ENCODE data around the gene NFATC3. TPM values are rescaled to one million over a fixed set of nuclear protein-coding genes. Genes with fewer than 3 reads are reported as not detected.

Gene NFATC3
- total RNA-seq, 1 donor from 2014 or later, result 24.7 TPM

DNA sequence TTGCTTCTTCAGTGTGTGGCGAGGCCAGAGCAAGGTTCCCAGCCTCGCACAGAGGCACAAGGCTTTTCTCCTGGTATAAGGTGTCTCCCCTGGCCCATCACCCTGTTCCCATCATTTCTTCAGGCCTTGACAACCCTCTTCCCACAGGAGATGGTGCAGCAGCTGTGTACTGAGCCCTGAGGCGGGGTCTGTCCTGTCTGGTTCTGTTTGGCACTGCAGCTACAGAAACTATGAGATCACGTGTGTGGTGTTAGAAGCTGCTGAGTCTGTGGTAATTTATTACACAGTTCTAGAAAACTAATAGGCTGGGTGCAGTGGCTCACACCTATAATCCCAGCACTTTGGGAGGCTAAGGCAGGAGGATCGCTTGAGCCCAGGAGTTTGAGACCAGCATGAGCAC is 167.2 kb downstream of the NFATC3 start:
- DNase-seq (no peak), ATAC-seq (peak; percentile 44)
- intact Hi-C loops (cut with micrococcal nuclease), result no loop called here

DNA sequence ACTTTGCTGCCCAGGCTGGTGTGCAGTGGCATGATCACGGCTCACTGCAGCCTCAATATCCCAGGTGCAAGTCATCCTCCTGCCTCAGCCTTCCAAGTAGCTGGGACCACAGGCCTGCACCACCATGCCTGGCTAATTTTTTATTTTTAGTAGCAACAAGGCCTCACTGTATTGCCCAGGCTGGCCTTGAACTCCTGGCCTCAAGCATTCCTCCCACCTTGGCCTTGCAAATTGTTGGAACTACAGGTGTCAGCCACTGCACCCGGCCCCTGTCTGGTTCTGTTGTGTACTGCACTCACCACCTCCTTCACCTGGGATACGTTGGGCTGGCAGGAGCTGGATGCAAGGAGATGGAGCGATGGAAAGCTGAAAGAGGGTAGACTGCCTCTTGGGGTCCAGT is 168.6 kb downstream of the NFATC3 start:
- ATAC-seq, result no peak
- intact Hi-C loops (cut with micrococcal nuclease), result no loop called here
- DNase-seq, result no peak

DNA sequence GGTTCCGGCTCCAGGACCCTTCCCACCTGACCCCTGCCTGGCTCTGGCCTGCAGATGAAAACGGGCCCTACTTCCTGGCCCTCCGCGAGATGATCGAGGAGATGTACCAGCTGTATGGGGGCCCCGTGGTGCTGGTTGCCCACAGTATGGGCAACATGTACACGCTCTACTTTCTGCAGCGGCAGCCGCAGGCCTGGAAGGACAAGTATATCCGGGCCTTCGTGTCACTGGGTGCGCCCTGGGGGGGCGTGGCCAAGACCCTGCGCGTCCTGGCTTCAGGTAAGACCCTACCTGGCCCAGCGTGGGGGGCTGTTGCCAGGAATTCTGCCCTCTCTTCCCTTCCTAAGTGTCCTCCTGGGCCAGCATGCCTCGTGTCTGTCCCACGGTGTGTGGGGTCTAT is 170.5 kb downstream of the NFATC3 start:
- intact Hi-C loops (cut with micrococcal nuclease), result no loop called here
- DNase-seq (no peak), ATAC-seq (no peak)

DNA sequence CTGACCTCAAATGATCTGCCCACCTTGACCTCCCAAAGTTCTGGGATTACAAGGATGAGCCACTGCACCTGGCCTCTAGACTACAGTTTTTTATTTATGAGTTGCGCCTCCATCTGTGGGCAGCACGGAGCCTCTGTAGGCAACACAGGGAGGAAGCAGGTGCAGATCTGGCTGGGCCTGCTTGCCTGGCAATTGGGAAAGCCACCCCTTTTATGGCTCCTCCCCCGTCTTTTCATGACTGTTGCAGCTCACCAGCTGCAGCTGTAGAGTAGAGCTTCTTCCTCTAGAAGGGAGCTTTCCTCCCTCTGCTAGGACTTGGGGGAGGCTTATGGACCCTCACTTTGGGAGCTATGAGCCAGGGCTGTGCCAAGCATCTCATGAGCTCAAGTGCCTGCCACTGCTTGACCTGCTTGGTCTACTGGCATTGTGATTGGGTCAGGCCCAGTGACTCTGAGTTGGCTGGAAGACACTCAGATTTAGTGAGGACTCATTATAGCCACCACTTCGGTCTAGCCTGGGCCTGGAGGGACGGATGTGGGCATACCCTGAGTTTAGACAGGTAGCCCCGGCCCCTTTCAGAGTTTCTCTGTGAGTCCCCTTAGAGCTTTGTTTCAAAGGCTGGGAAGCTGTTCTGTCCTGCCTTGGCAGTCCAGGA is 172.2 kb downstream of the NFATC3 start:
- no peak for ATAC-seq

DNA sequence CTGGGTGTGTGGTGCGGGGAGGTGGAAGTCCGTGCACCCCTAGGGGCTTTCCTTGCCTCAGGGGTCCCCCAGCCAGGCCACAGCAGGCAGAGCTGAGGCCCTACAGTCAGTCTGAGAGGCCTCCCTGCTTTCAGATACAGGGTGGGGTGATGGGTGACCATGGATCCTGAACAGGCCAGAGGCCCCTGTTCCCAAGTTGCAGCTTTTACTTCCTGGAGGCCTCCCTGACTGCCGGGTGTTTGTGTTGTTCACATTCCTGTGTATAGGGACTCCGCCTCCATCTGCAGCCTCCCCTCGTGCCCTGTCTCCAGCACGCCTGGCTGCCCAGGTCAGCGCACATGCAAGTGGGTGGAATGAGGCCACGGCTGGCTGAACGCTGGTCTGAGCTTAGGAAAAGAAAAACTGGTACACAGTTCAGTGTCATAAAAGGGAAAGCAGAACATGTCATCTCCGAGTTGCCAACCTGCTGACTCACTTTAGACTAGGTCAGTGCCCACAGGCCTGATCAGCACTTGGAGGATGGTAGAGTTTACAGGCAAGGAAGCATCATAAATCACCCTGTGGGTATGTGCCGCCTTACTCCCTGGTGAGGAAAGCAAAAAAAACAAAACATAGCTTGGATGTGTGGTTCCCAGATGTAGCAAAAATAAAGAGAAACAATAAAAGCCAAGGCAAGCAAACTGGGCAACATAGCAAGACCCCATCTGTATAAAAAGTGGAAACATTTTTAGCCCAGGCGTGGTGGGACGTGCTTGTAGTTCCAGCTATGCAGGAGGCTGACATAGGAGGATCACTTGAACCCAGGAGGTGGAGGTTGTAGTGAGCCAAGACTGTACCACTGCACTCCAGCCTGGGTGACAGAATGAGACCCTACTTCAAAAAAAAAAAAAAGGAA is 173.0 kb downstream of the NFATC3 start:
- intact Hi-C loops (cut with micrococcal nuclease), result no loop called here
- ATAC-seq, result peak; percentile 50
- DNase-seq, result peak; percentile 59

More for the DNA sequence above, 172.2 kb downstream of the NFATC3 start:
- intact Hi-C loops (cut with micrococcal nuclease), result no loop called here
- no peak for DNase-seq

DNA sequence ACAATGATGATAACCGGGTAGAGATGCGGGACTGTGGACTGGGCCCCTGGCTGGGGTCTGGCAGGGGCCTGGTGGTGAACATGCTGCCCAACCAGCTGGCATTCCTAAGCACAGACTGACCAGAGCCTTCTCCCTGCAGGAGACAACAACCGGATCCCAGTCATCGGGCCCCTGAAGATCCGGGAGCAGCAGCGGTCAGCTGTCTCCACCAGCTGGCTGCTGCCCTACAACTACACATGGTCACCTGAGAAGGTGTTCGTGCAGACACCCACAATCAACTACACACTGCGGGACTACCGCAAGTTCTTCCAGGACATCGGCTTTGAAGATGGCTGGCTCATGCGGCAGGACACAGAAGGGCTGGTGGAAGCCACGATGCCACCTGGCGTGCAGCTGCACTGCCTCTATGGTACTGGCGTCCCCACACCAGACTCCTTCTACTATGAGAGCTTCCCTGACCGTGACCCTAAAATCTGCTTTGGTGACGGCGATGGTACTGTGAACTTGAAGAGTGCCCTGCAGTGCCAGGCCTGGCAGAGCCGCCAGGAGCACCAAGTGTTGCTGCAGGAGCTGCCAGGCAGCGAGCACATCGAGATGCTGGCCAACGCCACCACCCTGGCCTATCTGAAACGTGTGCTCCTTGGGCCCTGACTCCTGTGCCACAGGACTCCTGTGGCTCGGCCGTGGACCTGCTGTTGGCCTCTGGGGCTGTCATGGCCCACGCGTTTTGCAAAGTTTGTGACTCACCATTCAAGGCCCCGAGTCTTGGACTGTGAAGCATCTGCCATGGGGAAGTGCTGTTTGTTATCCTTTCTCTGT is 174.0 kb downstream of the NFATC3 start:
- intact Hi-C loops (cut with micrococcal nuclease), result no loop called here
- DNase-seq (peak; percentile 71), ATAC-seq (peak; percentile 30)

DNA sequence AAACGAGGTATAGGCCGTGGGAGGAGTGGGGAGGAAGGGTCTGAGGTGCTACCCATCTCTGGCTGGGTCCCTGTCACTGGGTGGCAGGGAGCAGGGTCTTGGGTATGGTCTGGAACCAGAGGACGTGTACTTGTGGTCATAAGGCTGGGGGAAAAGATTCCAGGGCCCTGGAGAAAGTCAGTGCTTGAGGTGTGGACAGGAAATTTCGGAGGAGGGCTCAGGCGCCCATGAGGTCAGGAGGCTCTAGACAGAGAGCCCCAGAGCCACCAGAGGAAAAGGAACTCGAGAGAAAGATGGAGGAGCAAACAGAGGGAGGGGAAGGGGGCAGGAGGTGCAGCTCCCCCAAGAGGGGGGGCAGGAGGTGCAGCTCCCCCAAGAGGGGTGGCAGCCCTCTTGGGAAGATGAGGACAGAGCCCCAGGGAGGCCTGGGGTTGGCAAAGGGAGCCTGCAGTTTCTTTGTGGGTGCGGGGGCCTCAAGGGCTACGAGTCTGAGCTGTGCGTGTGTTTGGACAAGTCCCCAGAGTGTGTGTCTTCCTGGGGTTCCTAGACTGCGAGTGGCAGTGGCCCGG is 178.5 kb downstream of the NFATC3 start:
- ATAC-seq, result no peak
- DNase-seq, result no peak
- intact Hi-C loops (cut with micrococcal nuclease), result no loop called here

DNA sequence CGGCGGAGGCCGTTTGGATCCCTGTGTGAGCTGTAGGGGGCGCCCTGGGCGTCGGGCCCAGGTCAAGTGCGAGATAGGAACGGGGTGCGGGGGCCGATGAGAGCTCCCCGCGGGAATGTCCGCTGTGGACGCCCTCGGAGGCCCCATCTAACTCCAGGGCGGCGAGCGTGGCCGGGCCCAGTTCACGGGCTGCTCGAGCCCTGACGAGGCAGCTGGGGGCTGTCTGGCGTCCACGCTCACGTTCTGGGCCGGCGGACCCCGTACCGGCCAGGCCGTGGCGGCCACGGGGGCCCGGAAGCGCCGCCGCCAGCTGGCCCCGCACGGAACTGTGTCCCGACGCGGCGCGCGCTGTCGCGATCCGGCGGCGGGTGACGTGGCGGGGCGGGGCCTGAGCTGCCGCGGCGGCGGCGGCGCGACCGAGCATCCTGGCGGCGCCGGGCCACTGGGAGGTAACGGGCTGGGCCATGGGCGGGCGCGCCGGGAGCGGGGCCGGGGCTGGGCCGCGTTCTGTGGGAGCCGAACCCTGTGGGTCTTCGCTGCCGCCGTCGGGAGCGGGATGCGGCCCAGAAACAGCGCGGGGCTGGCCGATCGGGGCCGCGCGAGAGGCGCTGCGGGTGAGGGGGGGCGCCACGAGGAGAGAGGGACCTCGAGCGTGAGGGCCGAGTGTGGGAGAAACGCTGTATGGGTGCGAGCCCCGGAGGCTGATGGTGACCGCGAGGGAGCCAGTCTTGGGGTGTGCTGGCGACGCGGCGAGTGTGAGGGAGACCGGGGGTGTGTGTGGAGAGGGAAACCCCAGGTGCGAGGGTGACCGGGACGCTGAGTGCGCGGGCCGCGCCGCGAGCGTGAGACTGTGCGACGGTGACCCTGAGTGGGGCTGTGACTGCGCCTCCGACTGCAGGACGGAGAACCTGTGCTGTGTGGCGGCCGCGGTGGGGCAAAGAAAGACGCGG is 179.2 kb downstream of the NFATC3 start, which contains the start of gene SLC7A6:
SLC7A6 (plus strand) TSS at position 399 of the 950 bp plus-strand sequence. CDS start 10,201 bp downstream, outside the sequence.
- DNase-seq (peak; percentile 89), ATAC-seq (peak; percentile 79)
- intact Hi-C loops (cut with micrococcal nuclease), result loop anchor here (5.0 kb wide), 1 partner anchor 48 kb away; the partner anchor contains the start of genes PRMT7 and SLC7A6OS

DNA sequence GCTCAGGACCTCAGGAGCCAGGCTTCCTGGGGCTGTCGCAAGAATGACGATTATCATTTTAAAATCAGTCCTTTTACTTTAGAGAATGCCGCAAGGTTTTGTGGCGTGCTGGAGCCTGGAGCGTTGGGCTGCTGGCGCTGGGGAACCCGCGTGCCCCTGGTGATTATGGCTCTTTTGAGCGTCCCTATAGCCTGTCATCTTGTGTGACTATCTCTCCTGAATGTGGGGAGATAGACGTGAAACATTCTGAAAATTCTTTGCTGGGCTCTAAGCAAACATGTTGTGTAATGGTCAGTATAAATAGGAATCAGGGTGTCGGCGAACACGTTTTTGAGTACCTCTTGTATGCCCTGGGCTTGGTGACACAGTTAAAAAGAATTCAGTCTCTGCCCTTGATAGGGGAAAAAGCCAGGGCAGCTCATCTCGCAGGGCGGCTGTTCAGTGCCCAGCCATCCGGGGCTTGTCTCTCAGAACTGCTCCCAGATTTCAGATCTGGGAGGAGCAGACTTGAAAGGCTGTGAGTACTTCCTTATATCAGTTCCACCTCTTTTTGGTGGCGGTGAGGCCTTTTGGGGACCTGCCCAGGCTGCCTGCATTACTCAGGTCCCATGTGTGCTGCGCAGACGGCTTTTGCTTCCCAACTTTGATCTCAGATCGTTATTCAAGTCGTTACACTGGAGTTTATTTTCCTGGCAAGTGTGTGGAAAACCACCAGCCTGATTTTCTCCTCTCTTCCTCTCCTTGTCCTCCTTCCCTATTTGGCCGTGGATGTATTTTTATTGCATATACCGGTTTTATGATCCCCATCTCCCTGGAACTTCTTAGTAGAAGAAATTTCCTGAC is 180.1 kb downstream of the NFATC3 start:
- intact Hi-C loops (cut with micrococcal nuclease), result loop anchor here (5.0 kb wide), 1 partner anchor 47 kb away; the partner anchor contains the start of genes PRMT7 and SLC7A6OS
- peak; percentile 71 for DNase-seq
- ATAC-seq, result peak; percentile 66

DNA sequence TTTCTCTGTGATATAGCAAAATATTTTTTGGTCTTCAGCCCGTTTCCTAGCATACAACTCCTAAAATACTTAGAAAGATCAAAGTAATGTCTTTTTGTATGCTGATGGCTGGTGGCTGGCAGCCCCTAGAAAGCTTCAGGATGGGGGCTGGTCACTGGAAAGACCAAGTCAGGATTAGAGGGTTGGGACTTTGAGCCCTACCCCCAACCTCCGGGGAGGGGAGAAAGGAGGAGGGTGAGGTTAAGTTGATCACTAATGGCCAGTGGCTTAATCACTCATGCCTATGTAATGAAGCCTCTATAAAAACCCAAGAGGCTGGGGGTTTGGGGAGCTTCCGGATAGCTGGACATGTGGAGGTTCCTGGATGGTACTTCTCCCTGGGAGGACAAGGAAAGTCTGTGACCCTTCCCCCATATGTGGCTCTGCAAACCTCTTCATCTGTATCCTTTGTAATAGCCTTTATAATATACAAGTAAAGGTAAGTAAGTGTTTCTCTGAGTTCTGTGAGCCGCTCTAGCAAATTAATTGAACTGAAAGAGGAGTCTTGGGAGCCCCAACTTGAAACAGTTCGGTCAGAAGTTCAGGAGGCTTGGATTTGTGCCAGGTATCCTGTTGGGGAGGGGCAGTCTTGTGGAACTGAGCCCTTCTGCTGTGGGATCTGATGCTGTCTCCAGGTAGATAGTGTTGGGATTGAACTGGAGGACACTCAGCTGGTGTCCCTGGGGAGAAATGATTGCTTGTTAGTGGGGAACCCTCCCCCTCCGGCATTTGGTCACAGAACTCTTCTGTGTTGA is 182.6 kb downstream of the NFATC3 start:
- ATAC-seq (no peak), DNase-seq (no peak)
- intact Hi-C loops (cut with micrococcal nuclease), result loop anchor here (5.0 kb wide), 1 partner anchor 44 kb away; the partner anchor contains the start of genes PRMT7 and SLC7A6OS

DNA sequence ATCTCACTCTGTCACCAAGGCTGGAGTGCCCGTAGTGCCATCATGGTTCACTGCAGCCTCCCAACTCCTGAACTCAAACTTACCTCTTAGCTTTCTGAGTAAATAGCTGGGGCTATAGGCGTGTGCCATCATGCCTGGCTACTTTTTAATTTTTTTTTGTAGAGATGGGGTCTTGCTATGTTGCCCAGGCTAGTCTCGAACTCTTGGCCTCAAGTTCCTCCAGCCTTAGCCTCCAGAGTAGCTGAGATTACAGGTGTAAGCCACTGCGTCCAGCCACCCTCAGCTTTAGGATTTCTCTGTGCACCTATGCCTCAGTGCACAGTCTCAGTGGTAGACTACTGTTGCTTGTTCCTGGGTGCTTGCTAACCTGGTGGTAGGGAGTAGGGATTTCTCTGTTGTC is 184.6 kb downstream of the NFATC3 start:
- intact Hi-C loops (cut with micrococcal nuclease), result loop anchor here (5.0 kb wide), 1 partner anchor 43 kb away; the partner anchor contains the start of genes PRMT7 and SLC7A6OS
- ATAC-seq, result no peak
- no peak for DNase-seq

DNA sequence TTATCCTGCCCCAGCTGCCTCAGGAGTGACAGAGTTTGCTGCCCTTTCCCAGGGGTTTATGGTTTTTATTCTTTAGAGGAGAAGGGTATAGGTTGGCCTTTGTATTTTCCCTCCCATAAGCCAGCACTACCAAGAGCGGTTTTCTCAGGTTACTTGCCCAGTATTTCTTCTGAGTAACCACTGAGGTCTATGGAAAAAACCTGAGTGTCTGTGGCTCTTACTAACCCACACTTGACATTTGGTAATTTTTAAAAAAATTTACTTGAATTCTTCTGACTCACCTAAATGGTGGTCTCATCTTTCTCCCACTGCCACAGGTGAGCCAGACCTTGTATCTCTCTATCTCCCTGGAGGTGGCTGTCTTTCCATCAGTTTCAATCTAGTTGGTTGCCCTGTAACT is 185.2 kb downstream of the NFATC3 start:
- DNase-seq, result no peak
- no peak for ATAC-seq
- intact Hi-C loops (cut with micrococcal nuclease), result no loop called here

DNA sequence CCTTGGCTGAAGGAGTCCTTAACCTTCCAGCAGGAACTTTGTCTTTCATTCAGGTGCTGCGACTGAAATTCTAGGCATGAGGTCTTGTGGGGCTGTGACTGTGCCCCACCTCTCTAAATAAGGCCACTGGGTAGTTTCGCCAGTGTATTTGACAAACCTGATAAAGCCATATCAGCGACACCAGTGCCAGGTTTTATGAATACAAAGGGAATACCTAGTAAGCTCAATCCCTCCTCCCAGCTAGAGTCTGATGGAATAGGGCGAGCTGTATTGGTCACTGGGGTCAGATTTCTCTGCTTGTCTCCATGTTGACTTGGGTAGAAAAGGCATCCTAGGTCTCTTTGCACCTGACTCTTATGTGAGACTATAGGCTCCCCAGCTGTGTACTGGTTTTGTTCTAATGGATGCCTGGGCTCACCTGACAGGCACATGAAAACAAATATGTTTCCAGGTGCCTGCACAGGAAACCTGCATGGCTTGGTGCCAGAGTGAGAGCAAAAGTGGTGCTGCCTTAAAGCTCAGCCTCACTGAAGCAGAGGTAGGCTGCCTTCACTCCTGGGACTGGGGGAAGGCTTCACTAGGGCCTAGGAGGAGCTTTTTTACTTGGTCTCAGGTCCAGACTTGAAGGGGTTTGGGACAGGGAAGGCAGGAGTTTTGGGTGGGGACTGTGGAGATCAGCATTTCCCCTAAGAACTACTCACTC is 187.5 kb downstream of the NFATC3 start:
- intact Hi-C loops (cut with micrococcal nuclease), result no loop called here
- ATAC-seq, result peak; percentile 1
- DNase-seq, result no peak

DNA sequence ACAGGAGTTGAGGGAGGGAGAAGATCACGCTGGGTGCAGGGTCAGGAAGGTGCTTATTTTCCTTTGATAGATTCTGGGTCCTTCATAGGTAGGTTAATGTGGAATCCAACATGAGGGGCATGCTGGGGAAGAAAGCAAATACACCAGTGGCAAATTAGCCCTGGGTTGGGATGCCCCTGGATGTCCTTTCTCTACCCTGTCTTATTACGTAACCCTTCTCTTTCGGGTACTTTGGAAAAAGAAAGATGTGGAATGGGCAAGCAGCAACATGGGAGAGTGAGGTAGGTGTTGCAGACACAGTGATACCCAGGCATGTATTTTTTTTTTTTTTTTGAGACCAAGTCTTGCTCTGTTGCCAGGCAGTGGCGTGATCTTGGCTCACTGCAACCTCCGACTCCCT is 188.3 kb downstream of the NFATC3 start:
- DNase-seq, result no peak

DNA sequence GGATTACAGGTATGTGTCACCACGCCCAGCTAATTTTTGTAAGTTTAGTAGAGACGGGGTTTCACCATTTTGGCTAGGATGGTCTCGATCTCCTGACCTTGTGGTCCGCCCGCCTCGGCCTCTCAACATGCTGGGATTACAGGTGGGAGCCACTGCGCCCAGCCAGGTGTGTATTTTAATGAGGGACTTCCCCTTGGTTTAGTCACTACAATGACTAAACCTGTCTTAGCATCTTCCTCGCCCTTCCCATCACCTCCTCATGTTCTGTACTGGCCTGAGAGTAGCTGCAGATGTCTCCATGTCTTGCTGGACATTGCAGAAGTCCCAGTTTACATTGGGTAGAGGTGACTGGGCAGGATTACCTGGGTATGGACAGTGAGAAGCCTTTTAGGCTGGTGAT is 188.7 kb downstream of the NFATC3 start:
- intact Hi-C loops (cut with micrococcal nuclease), result no loop called here
- DNase-seq, result no peak
- ATAC-seq, result no peak

More for the DNA sequence above, 188.3 kb downstream of the NFATC3 start:
- intact Hi-C loops (cut with micrococcal nuclease), result no loop called here
- no peak for ATAC-seq

DNA sequence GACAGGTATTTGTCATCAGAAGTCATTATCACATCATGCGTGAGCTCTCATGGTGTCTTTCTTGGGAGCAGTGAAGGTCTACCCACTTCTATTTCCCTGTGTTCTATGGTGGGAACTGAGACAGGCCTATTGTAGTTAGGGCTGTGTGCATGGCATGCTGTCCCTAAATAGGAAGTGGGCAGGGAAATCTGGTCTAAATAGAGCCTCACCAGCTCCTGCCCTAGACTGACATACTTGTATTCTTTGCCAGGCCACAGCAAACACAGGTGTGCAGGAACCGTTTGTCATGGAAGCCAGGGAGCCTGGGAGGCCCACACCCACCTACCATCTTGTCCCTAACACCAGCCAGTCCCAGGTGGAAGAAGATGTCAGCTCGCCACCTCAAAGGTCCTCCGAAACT is 189.3 kb downstream of the NFATC3 start:
- peak; percentile 65 for ATAC-seq
- no peak for DNase-seq
- intact Hi-C loops (cut with micrococcal nuclease), result no loop called here

All from left ventricle myocardium superior (tissue), 1 donor.